MV-4-11 (cell line): ENCODE data around the gene GRK4.
A peak's percentile ranks its signal among the peaks of the same experiment; 100 is the strongest.
"Not testable (repeated sequence)": the region's sequence is repeated elsewhere in the genome, so short reads cannot be mapped to it uniquely, and the experiment has no call there.

Experiments used
- DNase-seq: peaks from one replicate; lab custom pipeline; 2025; lab: John Stamatoyannopoulos, UW

Gene GRK4

DNA sequence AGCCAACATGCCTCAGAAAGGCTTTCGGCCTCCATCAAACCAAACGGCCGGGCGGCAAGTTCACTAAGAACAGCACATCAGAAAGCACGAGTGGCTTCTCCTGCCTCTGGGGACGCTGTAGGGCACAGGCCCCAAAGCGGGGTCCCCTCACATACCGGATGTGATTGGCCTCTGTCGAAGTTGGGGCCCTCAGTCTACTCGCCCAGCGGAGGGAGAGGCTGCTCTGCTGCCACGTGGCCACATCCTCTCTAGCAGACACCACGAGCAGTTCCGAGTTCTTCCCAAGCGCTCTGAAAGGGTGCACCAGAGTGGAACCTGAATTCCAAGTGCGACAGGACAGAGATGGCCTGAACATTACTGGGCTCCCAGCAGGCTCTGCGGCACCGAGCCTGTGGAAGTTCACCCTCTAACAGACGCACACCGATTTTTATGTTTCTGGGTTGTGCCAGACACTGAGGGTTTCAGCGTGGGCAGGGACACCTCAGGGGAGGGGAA lies 21.3 kb upstream of the GRK4 start:
- DNase-seq: no peak

DNA sequence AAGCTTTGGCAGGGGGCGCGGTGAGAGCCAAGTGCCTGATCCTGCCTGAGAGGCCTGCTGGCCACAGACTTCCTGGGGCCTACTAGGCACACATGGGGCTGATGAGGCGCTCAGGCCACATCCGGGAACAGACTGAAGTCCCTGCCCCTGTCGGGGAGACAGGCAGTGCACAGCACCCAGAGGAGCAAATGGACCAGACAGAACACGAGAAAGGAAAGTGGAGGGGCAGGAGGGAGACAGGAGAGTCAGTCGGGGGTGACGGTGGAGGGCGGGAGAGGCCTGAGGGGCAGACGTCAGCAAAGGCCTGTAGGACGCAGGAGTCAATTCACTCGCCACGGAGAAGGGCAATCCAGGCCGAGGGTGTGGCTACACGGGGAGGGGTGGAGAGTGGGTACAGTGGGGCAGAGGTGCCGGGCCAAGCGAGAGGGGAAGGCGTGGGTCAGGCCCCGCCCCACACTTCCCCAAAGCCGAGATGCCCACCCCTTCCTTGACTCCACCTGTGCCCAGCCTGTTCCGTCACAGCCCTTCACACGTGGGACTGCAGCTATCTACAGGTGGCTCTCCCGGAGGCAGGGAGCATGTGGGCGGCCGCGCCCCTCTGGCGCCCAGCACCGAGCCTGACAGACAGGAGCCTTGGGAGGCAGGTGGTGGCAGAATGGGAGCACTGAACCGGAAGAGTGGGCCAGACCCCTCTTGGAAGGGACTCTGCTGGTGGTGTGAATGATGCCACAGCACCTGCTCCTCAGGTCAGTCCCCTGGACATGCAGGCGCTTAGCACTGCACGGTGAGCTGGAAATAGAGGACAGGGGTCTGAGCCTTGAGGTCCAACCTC lies 20.6 kb upstream of the GRK4 start:
- no peak for DNase-seq

- no peak for DNase-seq
Observed at GRCh38 chr4:2943364-2944090, 19.8 kb upstream of the GRK4 start.

DNA sequence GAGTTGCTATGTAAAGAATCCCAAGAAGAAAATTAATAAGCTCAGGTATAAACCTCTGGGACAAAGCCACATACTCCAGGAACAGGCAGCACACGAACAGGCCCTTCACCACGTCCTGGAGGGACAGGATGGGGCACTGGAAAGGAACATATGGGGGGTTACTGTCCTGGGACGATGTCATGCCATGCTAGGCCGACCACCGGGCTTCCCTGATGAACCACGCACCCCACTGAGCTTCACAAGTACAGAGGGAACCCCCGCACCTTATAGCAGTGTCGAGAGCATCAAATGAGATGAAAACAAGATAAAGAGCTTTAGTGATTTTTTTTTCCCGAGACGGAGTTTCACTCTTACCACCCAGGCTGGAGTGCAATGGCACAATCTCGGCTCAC lies 19.3 kb upstream of the GRK4 start:
- no peak for DNase-seq

DNA sequence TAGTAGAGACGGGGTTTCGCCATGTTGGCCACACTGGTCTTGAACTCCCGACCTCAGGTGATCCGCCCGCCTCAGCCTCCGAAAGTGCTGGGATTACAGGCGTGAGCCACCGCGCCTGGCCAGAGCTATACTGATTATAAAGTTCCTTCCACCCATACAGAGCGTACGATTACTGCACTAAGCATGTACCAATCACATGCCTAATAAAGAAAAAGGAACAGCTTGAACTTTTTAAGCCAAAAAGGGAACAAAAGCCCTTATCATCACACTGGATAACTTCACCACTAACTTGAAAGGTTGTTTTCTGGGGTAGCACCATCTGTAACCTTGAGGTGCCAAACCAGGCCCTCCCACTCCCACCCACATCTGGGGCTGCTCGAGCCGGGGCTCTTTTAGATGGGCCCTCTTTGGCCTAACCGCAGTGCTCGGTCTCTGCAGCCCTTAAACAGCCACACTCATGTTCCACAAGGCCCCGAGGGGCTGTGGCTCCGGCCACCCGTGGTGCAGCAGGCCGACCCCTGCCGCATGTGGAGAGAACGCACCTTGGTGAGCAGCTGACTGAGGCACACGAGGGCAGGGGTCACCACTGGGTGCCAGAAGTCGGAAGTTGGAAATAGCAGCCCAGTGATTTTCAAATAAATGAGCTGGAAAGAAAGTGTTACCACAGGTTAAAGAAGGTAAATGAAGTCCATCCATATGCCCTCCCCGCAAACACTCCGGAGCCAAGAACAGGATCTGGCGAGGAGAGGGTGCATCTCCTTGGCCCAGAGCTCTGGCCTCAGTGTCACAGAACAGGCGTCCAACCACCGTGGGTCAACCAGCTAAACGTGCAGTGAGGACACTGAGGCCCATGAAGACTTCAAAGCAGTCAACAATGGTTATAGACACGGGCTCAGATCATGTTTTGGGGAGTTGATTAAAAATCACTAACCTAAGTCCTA lies 18.5 kb upstream of the GRK4 start:
- DNase-seq: no peak

DNA sequence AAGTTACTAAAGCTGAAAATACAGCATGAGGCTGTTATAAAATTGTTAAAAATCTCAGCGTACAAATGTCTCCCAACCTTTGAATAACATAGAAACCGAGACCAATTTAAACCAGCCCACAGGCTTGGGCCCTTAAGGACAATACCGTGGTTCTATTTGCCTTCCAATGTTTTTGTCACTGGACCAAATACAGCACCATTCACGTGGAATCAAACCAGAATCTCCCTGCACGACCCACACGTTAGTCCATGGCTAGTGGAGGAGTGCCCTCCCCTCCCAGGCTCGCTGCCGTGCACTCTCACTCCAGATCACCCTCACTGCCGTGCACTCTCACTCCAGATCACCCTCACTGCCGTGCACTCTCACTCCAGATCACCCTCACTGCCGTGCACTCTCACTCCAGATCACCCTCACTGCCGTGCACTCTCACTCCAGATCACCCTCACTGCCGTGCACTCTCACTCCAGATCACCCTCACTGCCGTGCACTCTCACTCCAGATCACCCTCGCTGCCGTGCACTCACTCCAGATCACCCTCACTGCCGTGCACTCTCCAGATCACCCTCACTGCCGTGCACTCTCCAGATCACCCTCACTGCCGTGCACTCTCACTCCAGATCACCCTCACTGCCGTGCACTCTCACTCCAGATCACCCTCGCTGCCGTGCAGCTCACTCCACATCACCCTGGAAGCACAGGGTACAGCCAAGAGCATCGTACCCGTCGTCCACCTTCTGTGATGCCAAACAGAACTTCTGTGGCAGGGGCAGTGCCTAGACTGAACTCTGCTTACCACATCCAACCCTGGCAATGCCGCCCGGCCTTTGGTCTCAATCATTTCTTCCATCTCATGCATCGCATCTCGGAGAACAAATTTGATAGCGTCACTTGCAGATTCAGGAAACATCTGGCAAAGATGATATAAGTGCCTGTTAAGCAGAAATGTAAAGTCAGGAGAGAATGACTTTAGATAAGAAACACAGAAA lies 17.5 kb upstream of the GRK4 start:
- DNase-seq: not testable (repeated sequence)

GRCh38 chr4:2946812-2947600 lies 16.4 kb upstream of the GRK4 start:
- DNase-seq: no peak

- no peak for DNase-seq
Observed at GRCh38 chr4:2947926-2948325, 15.4 kb upstream of the GRK4 start.

DNA sequence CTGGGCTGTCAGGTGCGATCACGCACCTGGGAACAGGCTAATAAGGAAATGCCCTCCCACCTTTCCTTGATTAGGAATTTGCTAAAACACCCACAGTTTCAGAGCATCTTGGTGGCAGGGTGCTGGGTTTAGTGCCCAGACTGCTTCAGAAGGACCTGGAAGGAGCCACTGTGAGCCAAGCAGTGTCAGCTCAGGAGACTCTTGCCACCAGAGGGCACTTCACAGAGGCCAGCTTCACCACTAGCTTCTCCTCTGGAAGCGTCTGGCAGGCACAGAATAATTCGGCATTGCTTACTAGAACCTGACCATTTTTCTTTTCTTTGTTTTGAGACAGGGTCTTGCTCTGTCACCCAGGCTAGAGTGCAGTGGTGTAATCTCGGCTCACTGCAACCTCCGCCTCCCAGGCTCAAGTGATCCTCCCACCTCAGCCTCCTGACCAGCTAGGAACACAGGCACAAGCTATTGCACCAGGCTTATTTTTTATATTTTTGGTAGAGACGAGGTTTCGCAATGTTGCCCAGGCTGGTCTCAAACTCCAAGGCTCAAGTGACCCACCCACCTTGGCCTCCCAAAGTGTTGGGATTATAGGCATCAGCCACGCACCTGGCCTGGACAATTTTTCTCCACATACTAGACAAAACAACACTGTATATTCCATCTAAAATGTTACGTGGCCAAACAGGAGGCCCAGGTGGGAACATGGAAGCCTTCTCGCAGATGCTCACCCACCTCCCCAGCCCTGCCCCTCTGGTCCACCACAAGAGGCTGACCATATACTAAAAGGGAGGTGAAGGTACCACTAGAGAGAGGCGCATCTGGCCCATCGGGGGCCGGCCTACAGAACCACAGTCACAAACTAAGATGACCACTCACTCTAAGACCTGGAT lies 14.2 kb upstream of the GRK4 start:
- peak; percentile 23 for DNase-seq

DNA sequence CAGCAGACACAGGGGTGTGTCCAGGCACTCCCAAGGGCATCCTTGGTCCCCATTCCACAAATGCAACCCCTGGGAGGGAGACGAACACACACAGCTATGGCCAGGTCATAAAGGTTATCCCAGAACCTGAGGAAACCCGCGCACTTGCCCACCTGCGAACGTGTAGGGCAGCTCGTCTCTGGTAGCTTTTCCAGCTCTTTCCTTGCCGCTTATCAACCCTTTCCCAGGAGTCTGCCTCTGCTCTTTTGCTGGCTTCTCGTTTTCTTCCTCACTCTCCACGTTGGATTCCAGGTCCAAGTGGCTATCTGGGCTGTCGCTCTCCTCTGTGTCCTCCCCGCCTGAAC lies 13.6 kb upstream of the GRK4 start:
- no peak for DNase-seq

DNA sequence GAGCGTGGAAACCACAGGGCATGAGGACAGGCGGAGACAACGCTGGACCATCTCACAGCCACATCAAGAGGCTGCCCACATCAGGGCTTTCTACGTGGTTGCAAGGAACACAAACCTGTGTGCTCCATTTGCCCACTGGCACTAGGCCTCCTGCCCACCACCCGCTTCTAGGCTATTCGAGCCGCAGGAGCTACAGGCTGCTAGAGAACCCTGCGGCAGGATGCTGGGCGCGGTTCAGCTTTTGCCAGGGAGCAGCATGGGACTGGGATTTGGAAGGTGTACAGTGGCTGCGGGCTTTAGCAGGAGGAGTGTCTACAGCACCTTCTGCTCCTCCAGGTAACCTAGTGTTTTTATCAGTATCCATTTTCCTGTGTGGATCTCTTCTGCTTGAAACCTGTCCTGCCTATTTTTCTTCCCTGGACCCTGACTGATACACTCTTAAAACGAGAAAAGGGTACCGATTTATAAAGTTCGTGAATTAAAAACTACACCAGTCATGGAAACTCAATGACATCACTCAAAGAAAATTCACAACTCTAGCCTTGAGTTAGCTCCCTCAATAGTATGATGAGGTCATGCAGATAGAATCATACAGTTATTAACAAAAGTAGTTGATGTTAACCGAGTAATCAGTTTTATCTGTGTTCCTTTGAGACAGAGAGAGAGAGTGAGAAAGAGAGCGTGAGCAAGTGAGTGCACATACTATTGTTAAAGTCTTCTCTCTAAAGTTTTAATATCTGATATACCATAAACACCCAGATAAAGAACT lies 13.0 kb upstream of the GRK4 start:
- no peak for DNase-seq

GRCh38 chr4:2953496-2953895 lies 9.9 kb upstream of the GRK4 start:
- DNase-seq: no peak

- no peak for DNase-seq
Observed at GRCh38 chr4:2954358-2955185, 8.8 kb upstream of the GRK4 start.

GRCh38 chr4:2955186-2956044 lies 8.0 kb upstream of the GRK4 start:
- not testable (repeated sequence) for DNase-seq

GRCh38 chr4:2958446-2958845 lies 4.9 kb upstream of the GRK4 start:
- no peak for DNase-seq

DNA sequence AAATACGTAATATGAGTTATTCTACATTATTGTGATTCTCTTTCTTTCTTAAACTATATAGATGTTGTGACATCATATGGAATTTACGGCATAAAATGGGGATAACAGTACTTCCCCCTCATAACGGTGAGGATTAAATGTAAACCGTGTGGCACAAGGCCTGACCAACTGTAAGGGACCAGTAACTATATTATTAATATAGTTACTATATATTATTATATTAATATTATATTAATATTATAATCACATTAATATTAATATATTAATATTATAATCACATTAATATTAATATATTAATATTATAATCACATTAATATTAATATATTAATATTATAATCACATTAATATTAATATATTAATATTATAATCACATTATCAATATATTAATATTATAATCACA lies 2.9 kb upstream of the GRK4 start:
- not testable (repeated sequence) for DNase-seq

- DNase-seq: no peak
Observed at GRCh38 chr4:2961421-2961810, 2.0 kb upstream of the GRK4 start.
